ENCODE results near the gene AREL1. TPM values are rescaled to one million over a fixed set of nuclear protein-coding genes. Genes with fewer than 3 reads are reported as not detected.

The AREL1 gene
- total and polyA plus RNA-seq, 10 of the 15 experiments (the other 5 are each of a cell fraction or from before 2014, with no cell fraction given), result 6.2 to 40.4 (median 23.7) TPM

- TF ChIP-seq NKRF (conservative IDR thresholded peaks at IDR 0.05) (no peak), FOS (IDR thresholded peaks at IDR 0.05; ENCODE audit: borderline replicate concordance, extremely low read depth, insufficient read length) (no peak), POLR2AphosphoS2 (IDR thresholded peaks at IDR 0.05; ENCODE audit: low read depth, low read length) (no peak), SREBF2 (IDR thresholded peaks at IDR 0.05; ENCODE audit: low read length) (no peak), PML (IDR thresholded peaks at IDR 0.05; ENCODE audit: low read length) (no peak), WRNIP1 (IDR thresholded peaks at IDR 0.05; ENCODE audit: borderline replicate concordance, low read depth, low read length) (no peak), ZBTB4 (CRISPR knock-in tag; IDR thresholded peaks at IDR 0.05) (no peak)
Measured at GRCh38 chr14:74747237-74747636, 34.4 kb upstream of the AREL1 start (continued).

All from GM12878 (cell line).